Neural progenitor cell (in vitro differentiated cells): ENCODE measurements around the gene CTF1. TPM values are rescaled to one million over a fixed set of nuclear protein-coding genes. Genes with fewer than 3 reads are reported as not detected.
A peak's percentile ranks its signal among the peaks of the same experiment; 100 is the strongest.

ENCODE experiments used
- DNase-seq: peaks from one replicate; pipeline ENCODE4 v3.0.0-alpha.2; 2016; ENCODE audit warnings: low spot score
- H2AFZ ChIP-seq: fragments of 200-600 bp; sonication (generic); replicated peaks from 2 replicates; pipeline ENCODE4 v1.6.1; 2016; ENCODE audit warnings: antibody characterized with exemption
- H3F3A ChIP-seq: fragments of 200-600 bp; sonication (generic); 2 replicates; pipeline ENCODE4 v1.6.1; 2016; ENCODE audit warnings: antibody characterized with exemption, low read depth
- H3K27ac ChIP-seq: fragments of 200-600 bp; sonication (generic); 2 replicates; pipeline ENCODE4 v1.5.1; 2016; ENCODE audit warnings: mild to moderate bottlenecking
- H3K27me3 ChIP-seq: fragments of 200-600 bp; sonication (generic); 2 replicates; pipeline ENCODE4 v1.6.1; 2016; ENCODE audit warnings: mild to moderate bottlenecking, moderate library complexity
- H3K36me3 ChIP-seq: fragments of 200-600 bp; sonication (generic); 2 replicates; pipeline ENCODE4 v1.5.1; 2016
- H3K4me1 ChIP-seq: fragments of 200-600 bp; sonication (generic); 2 replicates; pipeline ENCODE4 v1.6.1; 2016; ENCODE audit warnings: mixed run types
- H3K4me2 ChIP-seq: fragments of 200-600 bp; sonication (generic); 2 replicates; pipeline ENCODE4 v1.6.1; 2016
- H3K4me3 ChIP-seq: fragments of 200-600 bp; sonication (generic); 2 replicates; pipeline ENCODE4 v1.5.1; 2016
- H3K79me2 ChIP-seq: fragments of 200-600 bp; sonication (generic); 2 replicates; pipeline ENCODE4 v1.6.1; 2016; ENCODE audit warnings: low read depth
- H3K9ac ChIP-seq: fragments of 200-600 bp; sonication (generic); 2 replicates; pipeline ENCODE4 v1.6.1; 2016
- H3K9me3 ChIP-seq: fragments of 200-600 bp; sonication (generic); 2 replicates; pipeline ENCODE4 v1.5.1; 2016; ENCODE audit warnings: low read depth
- H4K20me1 ChIP-seq: fragments of 200-600 bp; sonication (generic); 2 replicates; pipeline ENCODE4 v1.6.1; 2016; ENCODE audit warnings: low read depth
- H3K27ac Mint-ChIP-seq: 3 replicates; pipeline ENCODE4 v1.8.0; 2021; ENCODE audit warnings: mixed read lengths
- H3K27me3 Mint-ChIP-seq: 2 replicates; pipeline ENCODE4 v1.8.0; 2022; ENCODE audit warnings: low read depth, mild to moderate bottlenecking, inconsistent platforms, moderate library complexity, mixed read lengths; ENCODE audit not compliant: insufficient read depth
- H3K36me3 Mint-ChIP-seq: 3 replicates; pipeline ENCODE4 v1.8.0; 2021; ENCODE audit warnings: mixed read lengths
- H3K4me1 Mint-ChIP-seq: 3 replicates; pipeline ENCODE4 v1.8.0; 2021; ENCODE audit warnings: mixed read lengths
- H3K4me3 Mint-ChIP-seq: 3 replicates; pipeline ENCODE4 v1.8.0; 2021; ENCODE audit warnings: mild to moderate bottlenecking, moderate library complexity, mixed read lengths
- H3K9me3 Mint-ChIP-seq: 3 replicates; pipeline ENCODE4 v1.8.0; 2020; ENCODE audit warnings: mixed read lengths
- CTCF ChIP-seq: fragments of 200-600 bp; sonication (generic); IDR thresholded peaks from 2 replicates; pipeline ENCODE4 v1.5.1; 2017; ENCODE audit warnings: antibody characterized with exemption, mild to moderate bottlenecking
- EZH2 ChIP-seq: fragments of 200-600 bp; sonication (generic); IDR thresholded peaks from 2 replicates; pipeline ENCODE4 v1.6.1; 2017; ENCODE audit warnings: antibody characterized with exemption, mild to moderate bottlenecking, moderate library complexity
- EZH2phosphoT487 ChIP-seq: fragments of 200-600 bp; sonication (generic); IDR thresholded peaks from 2 replicates; pipeline ENCODE4 v1.6.1; 2017; ENCODE audit warnings: antibody characterized with exemption
- total RNA-seq: library from RNA; depleted of rRNA; stranded (reverse); fragments of >200 nt; gene quantifications from 2 replicates; pipeline ENCODE4 v1.2.3, GENCODE V29; 2015; ENCODE audit warnings: low replicate concordance

CTF1 gene
- total RNA-seq, 1 donor from 2014 or later: 0.39 TPM

- peak overlapping the region; percentile 96 for H2AFZ ChIP-seq
- no peaks in the 10 kb centered on the region for H3K36me3 ChIP-seq
- Mint-ChIP-seq H3K9me3 (no peaks in the 10 kb centered on the region), H3K36me3 (peaks cover 10% of the 10 kb centered on the region), H3K27ac (peak overlapping the region; percentile 92), H3K4me3 (peak overlapping the region; percentile 96), H3K27me3 (peaks cover 6% of the 10 kb centered on the region), H3K4me1 (peaks cover 23% of the 10 kb centered on the region)
- H4K20me1 ChIP-seq: no peaks in the 10 kb centered on the region
- H3K4me3 ChIP-seq: peak overlapping the region; percentile 85
- TF ChIP-seq CTCF: no peak
- TF ChIP-seq EZH2: no peak
- TF ChIP-seq EZH2phosphoT487: no peak
- H3F3A ChIP-seq: peaks cover 23% of the 10 kb centered on the region
- H3K9me3 ChIP-seq: no peaks in the 10 kb centered on the region
- H3K4me2 ChIP-seq: peak overlapping the region; percentile 95
- H3K27me3 ChIP-seq: no peaks in the 10 kb centered on the region
- no peak for DNase-seq
- H3K27ac ChIP-seq: no peak overlapping the region
- peaks cover 12% of the 10 kb centered on the region for H3K4me1 ChIP-seq
- peak overlapping the region; percentile 45 for H3K9ac ChIP-seq
- H3K79me2 ChIP-seq: peaks cover 30% of the 10 kb centered on the region
These were observed 22.1 kb upstream of the CTF1 start for GRCh38 chr16:30874244-30874820.

- H3K4me1 ChIP-seq: peaks cover 12% of the 10 kb centered on the region
- no peaks in the 10 kb centered on the region for H3K9me3 ChIP-seq
- H4K20me1 ChIP-seq: no peaks in the 10 kb centered on the region
- H3K79me2 ChIP-seq: peaks cover 30% of the 10 kb centered on the region
- H3K36me3 Mint-ChIP-seq: peaks cover 10% of the 10 kb centered on the region
- H3K4me2 ChIP-seq: peak overlapping the region; percentile 95
- H2AFZ ChIP-seq: peak overlapping the region; percentile 96
- peak overlapping the region; percentile 100 for H3K27ac Mint-ChIP-seq
- peaks cover 7% of the 10 kb centered on the region for H3K27me3 Mint-ChIP-seq
- peak overlapping the region; percentile 85 for H3K4me3 ChIP-seq
- H3K27ac ChIP-seq: peak overlapping the region; percentile 82
- no peaks in the 10 kb centered on the region for H3K27me3 ChIP-seq
- H3F3A ChIP-seq: peaks cover 23% of the 10 kb centered on the region
- peaks cover 23% of the 10 kb centered on the region for H3K4me1 Mint-ChIP-seq
- no peaks in the 10 kb centered on the region for H3K9me3 Mint-ChIP-seq
- no peaks in the 10 kb centered on the region for H3K36me3 ChIP-seq
- H3K4me3 Mint-ChIP-seq: peak overlapping the region; percentile 96
- no peak for TF ChIP-seq EZH2phosphoT487
- no peak for TF ChIP-seq CTCF
- peak; percentile 36 for TF ChIP-seq EZH2
- peak; percentile 97 for DNase-seq
- H3K9ac ChIP-seq: peak overlapping the region; percentile 85
These were observed 21.3 kb upstream of the CTF1 start for GRCh38 chr16:30874821-30875717.

- peak; percentile 31 for DNase-seq
- H3K9me3 Mint-ChIP-seq: no peaks in the 10 kb centered on the region
- no peak for TF ChIP-seq EZH2
- TF ChIP-seq CTCF: no peak
- no peak for TF ChIP-seq EZH2phosphoT487
These were observed 20.3 kb upstream of the CTF1 start for GRCh38 chr16:30875871-30876801.

More at GRCh38 chr16:30875871-30876801, 20.3 kb upstream of the CTF1 start:
- Histone ChIP-seq H3K4me3 (peak overlapping the region; percentile 85), H4K20me1 (no peaks in the 10 kb centered on the region), H3K79me2 (peaks cover 30% of the 10 kb centered on the region), H3K27ac (peak overlapping the region; percentile 82), H3K4me2 (peak overlapping the region; percentile 95), H3K9me3 (no peaks in the 10 kb centered on the region), H3K27me3 (no peaks in the 10 kb centered on the region), H3K36me3 (no peaks in the 10 kb centered on the region), H2AFZ (no peak overlapping the region), H3K9ac (peak overlapping the region; percentile 85), H3K4me1 (peaks cover 12% of the 10 kb centered on the region), H3F3A (peaks cover 23% of the 10 kb centered on the region)
- Mint-ChIP-seq H3K4me3 (peak overlapping the region; percentile 96), H3K27me3 (peaks cover 7% of the 10 kb centered on the region), H3K36me3 (peaks cover 10% of the 10 kb centered on the region), H3K4me1 (peaks cover 26% of the 10 kb centered on the region), H3K27ac (peak overlapping the region; percentile 100)
